Measurements from ENCODE around the gene PRDM16.

- no peak for TF ChIP-seq CTCF (IDR thresholded peaks at IDR 0.05)
- no peak for TF ChIP-seq CHD4 (IDR thresholded peaks at IDR 0.05; ENCODE audit: borderline replicate concordance)
- TF ChIP-seq RARB (CRISPR knock-in tag; IDR thresholded peaks at IDR 0.05) = no peak
- no peak for TF ChIP-seq HOXA7 (CRISPR knock-in tag; IDR thresholded peaks at IDR 0.05)
- TF ChIP-seq ATOH8 (CRISPR knock-in tag; IDR thresholded peaks at IDR 0.05; ENCODE audit: low read depth) = no peak
- TF ChIP-seq SMC3 (IDR thresholded peaks at IDR 0.05) = no peak
- no peak for TF ChIP-seq RNF2 (IDR thresholded peaks at IDR 0.05; ENCODE audit: borderline replicate concordance, low read depth)
- no peak for TF ChIP-seq ZNF302 (CRISPR knock-in tag; IDR thresholded peaks at IDR 0.05)
- TF ChIP-seq CEBPB (IDR thresholded peaks at IDR 0.05) = no peak
- no peak for TF ChIP-seq RFX5 (IDR thresholded peaks at IDR 0.05)
- no peak for TF ChIP-seq POLR2A (IDR thresholded peaks at IDR 0.05; ENCODE audit: low read length)
- no peak for TF ChIP-seq NFE2L2 (conservative IDR thresholded peaks at IDR 0.05; ENCODE audit: low read length)
Measured at GRCh38 chr1:3276341-3276800, 207.4 kb downstream of the PRDM16 start.

All from A549 (cell line).